ENCODE results near the gene LINGO3.

Gene LINGO3

DNA sequence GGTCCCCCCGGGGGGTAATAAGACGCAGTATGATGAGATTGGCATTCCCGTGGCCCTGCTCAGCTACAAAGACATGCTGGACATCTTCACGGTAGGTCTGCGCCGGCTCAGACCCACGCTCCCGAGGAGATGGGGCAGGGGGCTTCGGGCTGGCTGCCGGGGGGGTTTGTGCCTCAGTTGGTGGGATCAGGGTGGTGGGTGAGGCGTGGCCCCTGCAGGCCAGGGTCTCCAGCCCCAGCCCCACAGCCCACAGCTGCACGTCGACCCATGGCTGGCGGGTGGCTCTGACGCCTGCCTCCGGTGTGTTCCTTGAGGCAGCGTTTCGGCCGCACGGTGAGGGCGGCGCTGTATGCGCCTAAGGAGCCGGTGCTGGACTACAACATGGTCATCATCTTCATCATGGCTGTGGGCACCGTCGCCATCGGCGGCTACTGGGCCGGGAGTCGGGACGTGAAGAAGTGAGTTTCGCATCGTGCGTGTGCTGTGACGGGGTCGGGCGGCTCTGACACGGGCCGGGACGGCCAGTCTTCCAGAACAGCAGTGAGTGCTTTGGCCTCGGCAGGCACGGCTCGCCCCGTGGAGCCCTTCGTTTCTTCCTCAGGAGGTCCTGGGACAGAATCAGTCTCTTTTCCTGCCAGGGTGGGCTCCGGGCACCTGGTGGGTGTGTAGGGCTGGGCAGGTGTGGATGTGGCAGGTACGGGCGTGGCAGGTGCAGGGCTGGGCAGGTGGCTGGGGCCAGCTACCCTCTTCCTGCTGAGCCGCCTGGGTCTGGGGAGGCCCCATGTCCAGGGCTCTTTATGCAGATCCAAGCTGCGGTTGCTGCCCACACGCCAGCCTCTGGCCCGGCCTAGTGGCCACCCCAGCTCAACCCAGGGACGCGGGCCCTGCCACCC is 31.0 kb upstream of the LINGO3 start:
- no peak for DNase-seq

DNA sequence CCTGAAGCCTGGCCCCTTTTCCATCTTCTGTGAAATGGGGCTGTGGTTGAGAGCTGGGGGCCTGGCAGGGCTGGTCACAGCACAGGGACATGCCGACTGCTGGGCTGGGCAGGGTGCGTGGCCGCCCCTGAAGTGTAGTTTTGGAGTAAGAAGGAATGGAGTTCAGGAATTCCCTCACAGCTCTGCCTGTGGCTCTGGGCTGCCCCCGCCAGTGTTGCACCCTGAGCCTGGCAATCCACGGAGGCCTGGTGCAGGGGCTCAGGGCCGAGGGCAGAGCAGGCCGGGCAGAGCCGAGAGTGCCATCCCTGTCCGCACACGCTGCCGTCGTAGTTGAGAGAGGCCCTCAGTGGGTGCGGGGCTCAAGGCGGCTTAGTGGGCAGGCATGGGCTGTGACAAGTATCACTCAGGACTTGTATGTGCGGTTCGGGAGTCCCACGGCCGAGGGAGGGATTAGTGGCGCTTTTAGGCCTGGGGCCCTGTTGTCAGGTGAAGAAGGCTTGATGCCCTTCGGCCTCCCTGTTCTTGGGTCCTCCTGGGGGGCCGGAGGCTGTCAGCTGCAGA is 30.2 kb upstream of the LINGO3 start:
- no peak for DNase-seq

- no peak for DNase-seq
Observed at GRCh38 chr19:2337329-2337707, 29.4 kb upstream of the LINGO3 start.

- DNase-seq: no peak
Observed at GRCh38 chr19:2336528-2337328, 28.8 kb upstream of the LINGO3 start.

DNA sequence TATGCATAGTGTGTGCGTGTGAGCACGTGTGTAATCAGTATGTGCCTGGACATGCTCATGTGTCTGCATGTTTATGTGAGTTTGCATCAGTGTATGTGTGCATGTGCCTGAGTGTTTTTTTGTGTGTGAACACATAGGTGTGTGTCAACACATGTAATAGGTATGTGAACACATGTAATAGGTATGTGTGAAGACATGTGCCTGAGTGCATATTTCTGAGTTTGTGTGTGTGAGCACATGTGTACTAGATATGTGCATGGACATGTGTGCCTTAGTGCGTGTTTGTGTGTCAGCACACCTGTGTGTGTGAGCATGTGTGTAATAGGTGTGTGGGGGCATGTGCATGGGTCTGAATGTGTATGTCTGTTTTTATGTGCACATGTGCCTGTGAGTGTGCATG is 27.9 kb upstream of the LINGO3 start:
- DNase-seq: no peak

DNA sequence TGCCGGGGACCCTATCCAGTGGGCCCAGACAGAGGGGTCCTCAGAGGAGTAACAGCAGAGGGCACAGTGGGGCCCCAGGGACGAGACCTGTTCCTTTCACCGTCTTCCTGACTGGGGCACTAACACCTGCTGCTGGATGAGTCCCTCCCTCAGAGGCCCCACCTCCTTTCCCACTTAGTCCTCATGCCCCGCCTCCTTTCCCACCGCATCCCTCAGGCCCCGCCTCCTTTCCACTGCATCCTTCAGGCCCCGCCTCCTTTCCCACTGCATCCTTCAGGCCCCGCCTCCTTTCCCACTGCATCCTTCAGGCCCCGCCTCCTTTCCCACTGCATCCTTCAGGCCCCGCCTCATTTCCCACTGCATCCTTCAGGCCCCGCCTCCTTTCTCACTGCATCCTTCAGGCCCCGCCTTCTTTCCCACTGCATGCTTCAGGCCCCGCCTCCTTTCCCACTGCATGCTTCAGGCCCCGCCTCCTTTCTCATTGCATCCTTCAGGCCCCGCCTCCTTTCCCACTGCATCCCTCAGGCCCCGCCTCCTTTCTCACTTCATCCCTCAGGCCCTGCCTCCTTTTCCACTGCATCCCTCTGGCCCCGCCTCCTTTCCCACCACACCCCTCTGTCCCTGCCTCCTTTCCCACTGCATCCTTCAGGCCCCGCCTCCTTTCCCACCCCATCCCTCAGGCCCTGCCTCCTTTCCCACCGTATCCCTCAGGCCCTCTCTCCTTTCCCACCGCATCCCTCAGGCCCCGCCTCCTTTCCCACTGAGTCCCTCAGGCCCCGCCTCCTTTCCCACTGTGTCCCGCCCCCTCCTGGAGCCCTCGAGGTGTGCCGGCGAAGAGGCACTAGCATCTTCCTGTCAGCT is 27.3 kb upstream of the LINGO3 start:
- no peak for DNase-seq

- DNase-seq: no peak
Observed at GRCh38 chr19:2334426-2334825, 26.5 kb upstream of the LINGO3 start.

GRCh38 chr19:2333807-2334211 is 25.9 kb upstream of the LINGO3 start:
- no peak for DNase-seq

DNA sequence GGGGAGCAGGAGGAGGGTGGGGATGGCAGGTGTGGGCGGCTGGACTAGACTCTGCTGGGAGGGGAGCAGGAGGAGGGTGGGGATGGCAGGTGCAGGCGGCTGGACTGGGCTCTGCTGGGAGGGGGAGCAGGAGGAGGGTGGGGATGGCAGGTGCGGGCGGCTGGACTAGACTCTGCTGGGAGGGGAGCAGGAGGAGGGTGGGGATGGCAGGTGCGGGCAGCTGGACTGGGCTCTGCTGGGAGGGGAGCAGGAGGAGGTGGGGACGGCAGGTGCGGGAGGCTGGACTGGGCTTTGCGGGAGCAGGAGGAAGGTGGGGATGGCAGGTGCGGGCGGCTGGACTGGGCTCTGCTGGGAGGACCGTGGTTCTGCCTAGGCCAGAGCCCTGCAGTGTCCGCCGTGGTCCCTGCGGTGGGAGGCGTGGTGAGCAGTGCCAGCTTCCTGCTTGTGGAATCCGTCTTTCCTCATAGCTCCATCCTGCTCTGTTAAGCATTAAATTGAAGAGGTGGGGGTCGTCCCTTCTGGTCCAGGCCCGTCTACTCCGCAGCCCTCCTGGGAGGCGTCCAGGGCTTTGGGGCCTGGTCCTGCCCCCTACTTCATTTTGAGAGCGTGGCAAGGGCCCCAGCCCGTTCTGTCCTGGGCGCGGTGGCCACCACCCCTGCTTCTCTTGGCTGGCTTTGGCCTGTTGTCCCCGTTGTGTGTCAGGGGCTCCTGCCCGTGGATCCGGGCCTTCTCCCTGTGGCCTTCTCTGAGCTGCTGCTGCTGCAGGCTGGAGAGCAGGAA is 25.3 kb upstream of the LINGO3 start:
- DNase-seq: peak; percentile 31

DNA sequence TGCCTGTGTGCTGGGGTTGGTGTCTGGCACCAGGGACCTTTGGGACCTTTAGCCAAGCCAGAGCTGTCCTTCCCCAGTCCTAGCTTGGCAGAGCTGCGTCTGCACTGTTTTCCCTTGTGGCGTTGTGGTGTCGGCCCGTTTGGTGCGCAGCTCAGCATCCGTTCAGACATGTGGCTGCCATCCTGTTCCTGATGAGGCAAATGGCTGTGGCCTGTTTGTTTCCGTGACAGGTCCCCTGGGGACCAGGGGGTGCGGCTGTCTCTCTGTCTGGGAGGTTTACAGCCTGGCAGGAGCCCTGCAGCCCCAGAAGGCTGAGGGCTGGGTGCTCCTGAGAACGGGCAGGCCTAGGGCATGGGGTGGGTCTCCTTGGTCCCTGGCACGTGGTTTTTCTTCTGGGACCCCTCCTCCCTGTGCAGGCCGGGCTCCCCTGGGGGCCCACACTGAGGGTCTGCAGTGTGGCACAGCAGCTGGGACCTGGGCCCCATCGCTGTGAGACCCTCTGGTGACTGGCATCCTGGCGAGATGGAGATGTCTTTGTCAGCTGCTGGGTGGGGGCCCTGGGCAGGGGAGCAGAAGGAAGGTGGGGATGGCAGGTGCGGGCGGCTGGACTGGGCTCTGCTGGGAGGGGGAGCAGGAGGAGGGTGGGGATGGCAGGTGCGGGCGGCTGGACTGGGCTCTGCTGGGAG is 24.5 kb upstream of the LINGO3 start:
- DNase-seq: peak; percentile 89

DNA sequence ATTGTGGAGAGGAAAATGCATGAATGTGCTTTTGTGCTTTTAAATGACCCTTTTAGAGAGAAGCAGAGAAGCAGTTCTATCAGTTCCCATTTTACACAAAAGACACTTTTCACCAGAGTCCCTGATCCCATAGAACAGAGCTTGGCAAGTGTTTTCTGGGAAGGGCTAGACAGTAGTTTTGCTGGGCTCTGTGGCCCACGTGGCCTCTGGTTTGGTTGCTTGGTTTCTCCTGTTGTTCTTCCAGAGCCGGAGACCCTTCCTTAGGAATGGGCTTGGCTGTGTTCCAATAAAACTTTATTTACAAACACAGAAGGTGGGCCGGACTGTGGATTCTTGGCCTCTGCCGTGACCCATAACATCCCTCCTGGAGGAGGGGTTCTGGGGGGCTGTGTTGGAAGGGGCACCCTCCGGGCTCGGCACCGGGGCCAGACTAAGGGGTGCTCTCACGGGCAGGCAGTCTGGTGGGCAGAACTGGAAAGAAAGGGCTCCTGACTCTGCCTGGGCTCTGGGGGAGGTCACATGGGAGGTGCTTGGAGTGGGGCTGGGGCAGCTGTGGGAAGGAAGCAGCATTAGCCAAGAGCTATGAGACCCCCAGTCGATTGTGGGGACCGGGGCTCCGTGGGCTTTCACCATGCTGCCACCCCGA is 23.8 kb upstream of the LINGO3 start:
- peak; percentile 28 for DNase-seq

DNA sequence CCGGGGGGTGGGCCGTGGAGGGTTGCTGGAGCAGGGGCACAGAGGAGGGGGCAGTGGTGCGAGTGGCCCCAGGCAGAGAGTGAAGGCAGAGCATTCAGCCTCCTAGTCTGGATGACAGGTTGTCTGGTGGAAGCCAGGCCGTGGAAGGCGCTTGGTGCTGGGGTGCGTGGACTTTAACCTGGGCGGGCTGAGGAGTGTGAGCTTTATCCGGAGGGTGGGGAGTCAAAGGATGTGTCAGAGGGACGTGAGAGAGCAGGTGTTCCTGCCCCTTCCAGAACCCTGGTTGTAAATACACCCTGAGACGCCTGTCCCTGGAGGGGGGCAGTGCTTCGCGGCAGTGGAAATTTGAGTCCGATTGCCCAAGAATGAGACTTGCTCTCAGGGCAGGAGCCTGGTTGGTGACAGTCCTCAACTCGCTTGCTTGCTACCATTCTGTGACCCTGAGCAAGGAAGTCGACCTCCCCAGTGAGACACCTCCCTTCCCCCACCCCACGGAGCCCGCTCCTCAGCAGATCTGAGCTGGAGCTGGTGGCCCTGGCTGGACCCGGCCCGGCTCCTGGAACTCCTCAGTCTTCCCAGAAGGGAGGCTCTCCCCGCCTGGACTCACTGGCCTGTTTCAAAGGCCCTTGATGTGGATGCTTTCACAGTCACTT is 22.8 kb upstream of the LINGO3 start:
- peak; percentile 70 for DNase-seq

DNA sequence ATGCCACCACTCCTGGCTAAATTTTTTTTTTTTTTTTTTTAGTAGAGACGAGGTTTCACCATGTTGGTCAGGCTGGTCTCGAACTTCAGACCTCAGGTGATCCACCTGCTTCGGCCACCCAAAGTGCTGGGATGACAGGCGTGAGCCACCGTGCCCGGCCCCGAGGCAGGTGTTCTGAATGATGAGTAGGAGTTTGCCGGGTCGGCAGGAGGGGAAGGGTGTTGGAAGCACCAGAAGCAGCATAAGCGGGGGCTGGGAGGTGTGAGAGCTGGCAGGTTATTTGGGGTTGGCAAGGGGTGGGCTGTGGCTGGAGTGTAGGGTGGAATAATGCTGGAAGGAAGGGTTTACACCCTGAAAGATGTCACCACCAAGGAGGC is 22.3 kb upstream of the LINGO3 start:
- DNase-seq: no peak

- peak; percentile 23 for DNase-seq
Observed at GRCh38 chr19:2329501-2329916, 21.6 kb upstream of the LINGO3 start.

DNA sequence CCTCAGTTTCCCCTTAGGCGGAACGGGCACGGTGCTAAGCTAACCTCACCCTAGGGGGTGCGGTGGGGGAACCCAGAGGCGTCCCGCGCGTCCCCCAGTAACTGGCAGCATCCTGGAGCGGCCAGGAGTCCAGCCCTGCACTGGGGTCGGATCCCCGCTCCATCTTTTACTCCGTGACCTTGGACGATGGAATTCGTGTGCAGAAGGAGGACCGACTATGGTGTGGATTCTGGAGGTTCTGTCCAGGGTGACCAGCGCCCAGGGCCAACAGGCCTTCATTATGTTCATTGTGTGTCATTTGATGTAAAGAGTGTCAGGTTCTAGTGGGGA is 21.2 kb upstream of the LINGO3 start:
- no peak for DNase-seq

DNA sequence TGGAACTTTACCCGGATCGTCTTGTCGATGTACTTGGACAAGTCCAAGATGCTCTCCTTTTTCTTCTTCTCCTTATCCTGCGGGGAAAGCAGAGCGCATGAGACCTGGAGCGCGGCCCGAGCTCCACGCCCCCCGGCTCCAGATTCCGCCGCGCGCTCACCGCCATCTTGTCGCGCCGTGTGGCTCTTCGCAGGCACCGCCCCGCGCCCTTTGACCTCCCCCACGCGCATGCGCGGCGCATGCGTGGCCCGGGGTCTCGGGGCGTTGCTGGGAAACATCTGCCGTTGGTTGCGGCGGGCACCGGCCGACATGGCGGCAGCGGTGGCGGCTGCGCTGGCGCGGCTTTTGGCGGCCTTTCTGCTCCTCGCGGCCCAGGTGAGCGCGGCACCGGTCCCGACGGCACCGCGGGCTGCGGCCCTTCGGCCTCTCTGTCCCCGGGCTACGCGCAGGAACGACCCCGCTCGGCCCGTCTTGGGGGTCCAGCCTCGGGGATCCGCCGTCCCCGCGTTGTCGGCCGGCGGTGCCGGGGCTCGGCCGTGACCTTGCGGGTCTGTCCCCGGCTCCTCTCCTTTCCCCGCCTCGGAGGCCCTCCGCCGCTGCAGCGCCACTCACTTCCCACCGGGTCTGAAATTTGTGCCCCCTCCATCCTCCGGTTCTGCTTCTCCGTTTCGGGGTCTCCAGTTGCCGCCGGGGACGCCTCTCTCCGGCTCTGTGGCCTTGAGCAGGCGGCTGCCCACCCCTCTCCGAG is 20.6 kb upstream of the LINGO3 start, which contains the start of the genes LSM7 and SPPL2B:
Gene LSM7, minus strand, starts transcription at position 186 of the 748 bp plus-strand sequence. Its CDS starts 20 bp downstream, at position 166.
Gene SPPL2B, plus strand, starts transcription at position 284 of the 748 bp plus-strand sequence. Its CDS starts 26 bp downstream, at position 310.
- peak; percentile 37 for DNase-seq

DNA sequence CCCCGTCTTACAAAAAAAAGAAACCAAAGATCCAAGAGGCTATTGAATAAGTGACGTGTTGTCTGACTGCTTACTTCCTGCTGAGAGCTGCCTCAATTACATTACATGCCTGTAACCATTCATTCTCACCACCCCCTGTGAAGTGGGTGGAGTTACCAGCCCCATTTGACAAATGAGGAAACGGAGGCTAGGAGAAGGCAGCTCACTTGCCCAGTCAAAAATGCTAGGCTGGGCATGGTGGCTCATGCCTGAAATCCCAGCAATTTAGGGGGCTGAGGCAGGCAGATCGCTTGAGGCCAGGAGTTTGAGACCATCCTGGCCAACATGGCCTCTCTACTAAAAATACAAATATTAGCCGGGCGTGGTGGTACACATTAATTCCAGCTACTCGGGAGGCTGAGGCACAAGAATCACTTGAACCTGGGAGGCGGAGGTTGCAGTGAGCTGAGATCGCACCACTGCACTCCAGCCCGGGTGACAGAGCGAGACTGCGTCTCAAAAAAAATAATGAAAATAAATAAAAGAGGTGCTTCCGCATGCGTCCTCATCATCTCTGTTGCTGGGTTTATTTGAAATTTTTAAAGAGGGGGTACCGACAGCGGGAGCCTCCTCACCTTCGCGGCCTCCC is 19.9 kb upstream of the LINGO3 start:
- DNase-seq: peak; percentile 42

DNA sequence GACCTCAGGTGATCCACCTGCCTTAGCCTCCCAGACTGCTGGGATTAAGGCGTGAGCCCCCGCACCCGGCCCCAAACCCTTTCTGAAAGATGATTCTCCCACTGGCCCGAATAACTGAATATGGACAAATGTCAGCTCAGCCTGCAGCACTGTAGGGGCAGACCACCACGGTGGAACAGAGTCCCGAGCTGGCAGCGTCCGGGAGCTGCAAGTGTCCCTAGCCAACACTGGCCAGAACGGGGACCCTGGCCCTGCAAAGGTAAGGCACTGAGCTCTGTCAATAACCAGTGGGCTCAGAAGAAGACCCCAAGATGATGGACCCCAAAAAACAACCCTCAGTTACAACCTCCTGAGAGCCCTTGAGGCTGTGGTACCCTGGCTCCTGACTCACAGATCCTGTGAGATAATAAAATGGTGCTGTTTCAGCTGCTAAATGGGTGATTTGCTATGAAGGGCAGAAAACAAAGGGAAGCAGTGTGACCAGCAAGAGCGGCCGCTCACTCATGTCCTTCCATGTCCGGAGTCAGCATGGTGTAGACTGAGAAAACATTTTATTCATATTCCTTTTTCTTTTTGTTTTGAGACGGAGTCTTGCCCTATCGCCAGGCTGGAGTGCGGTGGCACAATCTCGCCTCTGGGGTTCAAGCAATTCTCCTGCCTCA is 18.9 kb upstream of the LINGO3 start:
- DNase-seq: no peak

Data from GF-D8 (cell line).